Stomach (tissue), 4 donors: ENCODE data around the gene PCBD1.

Experiments used
- CTCF ChIP-seq, 7 experiments: fragments of 450-650 bp in 4 of 7; fragments of 200-600 bp in 3 of 7; sonication (generic) in 3 of 7; IDR thresholded peaks; one replicate each; pipeline ENCODE4 v1.5.1; 2016 to 2019; ENCODE audit warnings: antibody characterized with exemption in 7 of 7, control low read depth in 2 of 7, mild to moderate bottlenecking in 1 of 7
- POLR2A ChIP-seq, 4 donors: fragments of 450-650 bp; IDR thresholded peaks; one replicate each; pipeline ENCODE4 v1.6.1; 2016; ENCODE audit warnings: antibody characterized with exemption in 4 of 4, control low read depth in 2 of 4, mild to moderate bottlenecking in 1 of 4, moderate library complexity in 1 of 4
- POLR2AphosphoS5 ChIP-seq, 3 donors: sonication (generic); formaldehyde crosslinking; IDR thresholded peaks; one replicate each; pipeline ENCODE4 v1.6.1; 2016; ENCODE audit warnings: antibody characterized with exemption in 3 of 3

DNA sequence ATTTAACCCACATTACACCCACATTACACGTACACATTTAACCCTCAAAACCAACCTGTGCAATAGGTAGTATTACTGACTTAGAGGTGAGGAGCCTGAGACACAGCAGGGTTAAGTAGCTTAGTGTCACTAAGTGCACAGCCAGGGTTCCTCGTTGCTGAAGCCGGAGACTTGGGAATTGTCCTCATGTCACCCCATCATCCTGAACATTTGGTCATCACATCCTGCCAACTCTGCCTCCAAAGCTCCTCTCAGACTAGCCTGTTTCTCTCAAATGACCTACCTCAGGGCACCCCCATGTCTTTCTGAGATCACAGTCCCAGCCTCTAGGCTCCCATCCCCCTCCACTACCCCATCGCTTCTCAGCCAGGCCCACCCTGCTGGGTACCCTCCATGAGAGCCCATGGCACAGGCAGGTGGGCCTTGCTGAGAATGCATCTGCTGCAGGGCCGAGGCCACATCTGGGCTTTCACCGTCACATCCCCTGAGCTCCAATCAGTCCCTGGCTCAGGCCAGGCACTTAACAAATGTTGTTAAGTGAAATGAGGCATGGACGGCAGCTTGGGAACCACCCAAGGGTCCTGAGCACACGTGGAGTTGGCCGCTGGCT is 21.1 kb upstream of the PCBD1 start:
- TF ChIP-seq POLR2A (IDR thresholded peaks at IDR 0.05) = no peak
- TF ChIP-seq CTCF (IDR thresholded peaks at IDR 0.05) = no peak
- TF ChIP-seq POLR2AphosphoS5 (IDR thresholded peaks at IDR 0.05) = no peak
